Left ventricle myocardium inferior (tissue), 1 donor: ENCODE results near the gene MAP1LC3B. TPM values are rescaled to one million over a fixed set of nuclear protein-coding genes. Genes with fewer than 3 reads are reported as not detected.

Experiments
- DNase-seq: peaks from one replicate; pipeline ENCODE4 v3.0.0-alpha.2; 2020
- H3K27ac ChIP-seq: fragments of 200-600 bp; replicated peaks from 2 replicates; pipeline ENCODE4 v1.8.0; 2021
- H3K27me3 ChIP-seq: fragments of 200-600 bp; 2 replicates; pipeline ENCODE4 v1.8.0; 2021; ENCODE audit warnings: low read depth
- H3K36me3 ChIP-seq: fragments of 200-600 bp; 2 replicates; pipeline ENCODE4 v1.8.0; 2021
- H3K4me1 ChIP-seq: fragments of 200-600 bp; 2 replicates; pipeline ENCODE4 v1.8.0; 2021
- H3K4me3 ChIP-seq: fragments of 200-600 bp; 2 replicates; pipeline ENCODE4 v1.8.0; 2021; ENCODE audit warnings: mild to moderate bottlenecking, moderate library complexity
- H3K9me3 ChIP-seq: fragments of 200-600 bp; replicated peaks from 2 replicates; pipeline ENCODE4 v1.8.0; 2021
- CTCF ChIP-seq: fragments of 200-600 bp; IDR thresholded peaks from 2 replicates; pipeline ENCODE4 v1.8.0; 2021; ENCODE audit warnings: antibody characterized with exemption, mild to moderate bottlenecking, borderline replicate concordance
- intact Hi-C: fragments of 100-400 bp; cut with micrococcal nuclease; formaldehyde crosslinking; loops from one replicate; pipeline ENCODE4 v1.11.0; 2022
- total RNA-seq: library from RNA; stranded (reverse); fragmentation: NEBNext Ultra II Directional; extraction: Animal tissue kit (Norgen Biotek cat#: 25700); gene quantifications from one replicate; pipeline ENCODE4 v1.2.1, GENCODE V29; 2021
- donor health status: DM: no; HTN: yes; CAD: no; lungs with severe emphysema.

MAP1LC3B gene
- total RNA-seq, 1 donor from 2014 or later: 131 TPM

DNA sequence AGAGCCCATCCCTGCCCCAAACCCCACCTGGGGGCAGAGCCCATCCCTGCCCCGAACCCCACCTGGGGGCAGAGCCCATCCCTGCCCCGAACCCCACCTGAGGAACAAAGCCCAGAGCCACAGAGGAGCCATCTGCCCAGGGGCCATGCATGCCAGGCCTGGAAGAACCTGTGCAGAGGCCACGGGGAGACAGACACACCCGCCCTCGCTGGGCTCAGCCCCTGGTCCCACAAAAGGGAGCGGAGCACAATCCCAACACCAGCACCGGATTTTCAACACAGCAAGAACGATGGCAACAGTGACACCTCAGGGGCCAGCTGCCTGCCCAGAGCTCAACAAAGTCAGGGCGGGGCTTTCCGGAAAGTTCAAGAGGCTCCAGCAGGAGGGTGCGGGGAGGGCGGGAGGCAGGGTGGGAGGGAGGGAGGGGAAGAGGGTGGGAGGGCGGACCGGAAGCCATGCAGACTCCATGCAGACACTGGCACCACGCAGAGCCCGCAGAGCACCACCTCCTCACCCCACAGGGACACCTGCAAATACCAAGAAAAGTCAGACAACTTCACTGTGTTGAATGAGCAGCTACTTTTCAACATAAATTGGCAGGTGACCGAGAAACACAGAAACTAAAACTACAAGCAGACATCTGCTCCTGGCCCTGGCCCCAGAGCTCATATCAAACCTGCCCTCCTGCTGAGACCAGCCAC lies 47.1 kb upstream of the MAP1LC3B start:
- TF ChIP-seq CTCF: no peak
- Histone ChIP-seq H3K27me3 (no peaks in the 10 kb centered on the region), H3K9me3 (no peaks in the 10 kb centered on the region), H3K4me3 (peak overlapping the region; percentile 21), H3K4me1 (peaks cover 24% of the 10 kb centered on the region), H3K27ac (peak overlapping the region; percentile 66), H3K36me3 (peaks cover 72% of the 10 kb centered on the region)
- no peak for DNase-seq
- intact Hi-C loops: no loop called here

GRCh38 chr16:87345726-87346424 lies 46.3 kb upstream of the MAP1LC3B start:
- Histone ChIP-seq H3K27me3 (no peaks in the 10 kb centered on the region), H3K27ac (peak overlapping the region; percentile 66), H3K36me3 (peaks cover 64% of the 10 kb centered on the region), H3K4me1 (peaks cover 24% of the 10 kb centered on the region), H3K4me3 (no peak overlapping the region), H3K9me3 (no peaks in the 10 kb centered on the region)
- intact Hi-C loops: no loop called here
- DNase-seq: no peak
- no peak for TF ChIP-seq CTCF

DNA sequence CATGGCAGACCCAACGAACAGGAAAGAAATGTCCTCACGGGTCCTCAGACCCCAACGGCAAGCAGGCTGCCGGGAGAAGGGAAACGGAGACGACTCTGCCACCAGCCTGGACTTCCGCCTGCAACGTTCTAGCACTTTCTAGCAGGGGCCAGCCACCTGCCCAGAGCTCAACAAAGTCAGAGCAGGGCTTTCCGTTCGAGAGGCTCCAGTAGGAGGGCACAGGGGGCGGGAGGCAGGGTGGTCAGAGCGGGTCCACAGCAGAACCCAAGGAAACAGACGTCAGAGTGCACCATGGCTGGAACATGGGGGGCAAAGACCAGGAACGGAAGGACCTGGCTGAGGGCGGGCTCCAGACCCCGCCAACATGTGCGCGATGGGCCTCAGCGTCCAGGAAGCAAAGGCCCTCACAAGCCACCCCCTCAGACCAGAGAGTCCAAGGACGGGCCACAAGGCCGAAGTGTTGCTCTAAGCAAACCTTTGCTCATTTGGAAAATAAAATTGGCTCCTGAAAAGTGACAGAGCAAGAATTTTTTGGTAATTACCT lies 45.5 kb upstream of the MAP1LC3B start:
- Histone ChIP-seq H3K4me1 (peaks cover 31% of the 10 kb centered on the region), H3K4me3 (no peak overlapping the region), H3K27me3 (no peaks in the 10 kb centered on the region), H3K27ac (no peak overlapping the region), H3K9me3 (no peaks in the 10 kb centered on the region), H3K36me3 (peaks cover 57% of the 10 kb centered on the region)
- no peak for DNase-seq
- no peak for TF ChIP-seq CTCF
- intact Hi-C loops: no loop called here

DNA sequence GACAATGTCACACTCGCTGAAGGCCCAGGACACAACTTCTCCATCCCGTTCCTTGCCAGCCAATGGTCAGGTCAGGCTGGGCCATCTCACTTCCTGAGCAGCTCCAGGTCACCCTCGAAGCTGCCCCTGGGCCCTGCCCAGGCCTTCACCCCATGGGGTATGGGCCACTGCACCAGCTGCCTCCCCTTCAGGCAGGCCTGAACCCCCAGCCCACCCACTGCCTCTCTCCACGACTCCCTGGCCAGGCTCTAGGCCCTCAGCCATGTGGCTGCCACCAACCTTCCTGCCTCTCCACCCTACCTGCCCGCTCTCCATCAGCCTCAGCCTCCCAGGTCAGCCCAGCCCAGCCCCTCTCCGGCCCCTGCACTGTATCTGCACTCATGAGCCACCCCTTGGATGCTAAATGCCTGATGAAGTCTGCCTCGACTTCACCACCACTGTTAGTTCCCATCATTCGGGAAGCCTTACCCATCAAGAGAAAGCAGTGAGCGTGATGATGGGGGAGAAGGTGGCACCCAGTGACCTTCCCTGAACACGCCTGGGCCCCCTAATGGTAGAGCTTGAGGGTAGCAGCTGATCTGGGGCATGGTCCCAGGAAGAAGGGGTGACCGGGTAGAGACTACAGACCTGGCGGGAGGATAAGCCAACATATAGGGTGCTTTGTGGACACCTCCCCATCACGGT lies 44.1 kb upstream of the MAP1LC3B start:
- no peaks in the 10 kb centered on the region for H3K9me3 ChIP-seq
- H3K4me1 ChIP-seq: peaks cover 34% of the 10 kb centered on the region
- no peak overlapping the region for H3K4me3 ChIP-seq
- H3K36me3 ChIP-seq: peaks cover 42% of the 10 kb centered on the region
- H3K27ac ChIP-seq: no peak overlapping the region
- intact Hi-C loops: no loop called here
- DNase-seq: no peak
- TF ChIP-seq CTCF: no peak
- no peaks in the 10 kb centered on the region for H3K27me3 ChIP-seq

GRCh38 chr16:87348616-87349157 lies 43.4 kb upstream of the MAP1LC3B start:
- intact Hi-C loops: no loop called here
- H3K27me3 ChIP-seq: no peaks in the 10 kb centered on the region
- DNase-seq: no peak
- peaks cover 34% of the 10 kb centered on the region for H3K4me1 ChIP-seq
- H3K9me3 ChIP-seq: no peaks in the 10 kb centered on the region
- H3K27ac ChIP-seq: no peak overlapping the region
- H3K36me3 ChIP-seq: peaks cover 37% of the 10 kb centered on the region
- no peak overlapping the region for H3K4me3 ChIP-seq
- TF ChIP-seq CTCF: no peak
